ENCODE results near the gene LRRC8A. TPM values are rescaled to one million over a fixed set of nuclear protein-coding genes. Genes with fewer than 3 reads are reported as not detected.

Gene LRRC8A
- polyA plus RNA-seq, 1 donor (not counting 4 experiments of a cell fraction or from before 2014, with no cell fraction given) = 88.3 TPM

- no peak for FAIRE-seq
- Histone ChIP-seq H4K20me1 (ENCODE audit: control insufficient read depth, extremely low read depth, insufficient read depth, low read length) (no peaks in the 10 kb centered on the region), H3K79me2 (ENCODE audit: control insufficient read depth, insufficient read depth, low read length) (peaks cover 80% of the 10 kb centered on the region)
Observed at GRCh38 chr9:128905964-128906363, 24.0 kb downstream of the LRRC8A start.

GRCh38 chr9:128906741-128907140 is 24.8 kb downstream of the LRRC8A start:
- no peaks in the 10 kb centered on the region for H3K27me3 ChIP-seq (ENCODE audit: control insufficient read depth, extremely low read depth, insufficient read depth, low read length)
- DNase-seq (ENCODE audit: low read depth, low spot score) (no peak), FAIRE-seq (no peak)
- H3K9me3 ChIP-seq (ENCODE audit: control insufficient read depth, low read depth, low read length) = no peaks in the 10 kb centered on the region
- H2AFZ ChIP-seq (ENCODE audit: control insufficient read depth, low read length) = no peak overlapping the region
- H3K9me1 ChIP-seq (ENCODE audit: control insufficient read depth, extremely low read depth, insufficient read depth, low read length) = peaks cover 2% of the 10 kb centered on the region
- H3K4me1 ChIP-seq (ENCODE audit: control insufficient read depth, extremely low read depth, insufficient read depth, low read length) = peaks cover 44% of the 10 kb centered on the region
- TF ChIP-seq EZH2 (IDR thresholded peaks at IDR 0.05; ENCODE audit: low read length) (no peak), CTCF (optimal IDR thresholded peaks at IDR 0.05 in 1 of 3, IDR thresholded peaks at IDR 0.05 in 1 of 3, conservative IDR thresholded peaks at IDR 0.05 in 1 of 3; ENCODE audit: extremely low read depth in 1 of 3, insufficient read depth in 2 of 3, low read length in 3 of 3) (no peak)
- no peak overlapping the region for H3K4me3 ChIP-seq (ENCODE audit: control insufficient read depth in 2 of 3, extremely low read depth in 1 of 3, insufficient read depth in 2 of 3, low read depth in 1 of 3, low read length in 3 of 3)
- no peaks in the 10 kb centered on the region for H4K20me1 ChIP-seq (ENCODE audit: control insufficient read depth, extremely low read depth, insufficient read depth, low read length)
- H3K4me2 ChIP-seq (ENCODE audit: control insufficient read depth, extremely low read depth, insufficient read depth, low read depth, low read length) = no peak overlapping the region
- H3K79me2 ChIP-seq (ENCODE audit: control insufficient read depth, insufficient read depth, low read length) = peaks cover 80% of the 10 kb centered on the region
- H3K27ac ChIP-seq (ENCODE audit: control insufficient read depth, insufficient read depth, low read length) = no peak overlapping the region
- dilution Hi-C loops (cut with MboI; ENCODE audit: extremely low pct_ligation_motif_present, low sequenced_read_pairs) = no loop called here
- peaks cover 30 to 76% of the 10 kb centered on the region in 2 experiments for H3K36me3 ChIP-seq (ENCODE audit: control insufficient read depth in 2 of 2, extremely low read depth in 1 of 2, insufficient read depth in 2 of 2, low read length in 2 of 2)
- H3K9ac ChIP-seq (ENCODE audit: control insufficient read depth, extremely low read depth, insufficient read depth, low read length) = no peak overlapping the region

More at GRCh38 chr9:128905964-128906363, 24.0 kb downstream of the LRRC8A start:
- Histone ChIP-seq H3K4me1 (ENCODE audit: control insufficient read depth, extremely low read depth, insufficient read depth, low read length) (peaks cover 41% of the 10 kb centered on the region), H3K9ac (ENCODE audit: control insufficient read depth, extremely low read depth, insufficient read depth, low read length) (no peak overlapping the region), H3K36me3 (ENCODE audit: control insufficient read depth in 2 of 2, extremely low read depth in 1 of 2, insufficient read depth in 2 of 2, low read length in 2 of 2) (peaks cover 30 to 73% of the 10 kb centered on the region in 2 experiments), H3K27ac (ENCODE audit: control insufficient read depth, insufficient read depth, low read length) (no peak overlapping the region), H3K9me3 (ENCODE audit: control insufficient read depth, low read depth, low read length) (no peaks in the 10 kb centered on the region), H2AFZ (ENCODE audit: control insufficient read depth, low read length) (no peak overlapping the region), H3K27me3 (ENCODE audit: control insufficient read depth, extremely low read depth, insufficient read depth, low read length) (no peaks in the 10 kb centered on the region), H3K4me3 (ENCODE audit: control insufficient read depth in 2 of 3, extremely low read depth in 1 of 3, insufficient read depth in 2 of 3, low read depth in 1 of 3, low read length in 3 of 3) (no peak overlapping the region), H3K9me1 (ENCODE audit: control insufficient read depth, extremely low read depth, insufficient read depth, low read length) (no peaks in the 10 kb centered on the region), H3K4me2 (ENCODE audit: control insufficient read depth, extremely low read depth, insufficient read depth, low read depth, low read length) (no peak overlapping the region)
- dilution Hi-C loops (cut with MboI; ENCODE audit: extremely low pct_ligation_motif_present, low sequenced_read_pairs) = no loop called here
- no peak for DNase-seq (ENCODE audit: low read depth, low spot score)
- TF ChIP-seq CTCF (optimal IDR thresholded peaks at IDR 0.05 in 1 of 3, IDR thresholded peaks at IDR 0.05 in 1 of 3, conservative IDR thresholded peaks at IDR 0.05 in 1 of 3; ENCODE audit: extremely low read depth in 1 of 3, insufficient read depth in 2 of 3, low read length in 3 of 3) (no peak), EZH2 (IDR thresholded peaks at IDR 0.05; ENCODE audit: low read length) (no peak)
